ENCODE results near the gene QPCT. TPM values are rescaled to one million over a fixed set of nuclear protein-coding genes. Genes with fewer than 3 reads are reported as not detected.

Gene QPCT
- total RNA-seq, 1 experiment from 2014 or later: 4.2 TPM

DNA sequence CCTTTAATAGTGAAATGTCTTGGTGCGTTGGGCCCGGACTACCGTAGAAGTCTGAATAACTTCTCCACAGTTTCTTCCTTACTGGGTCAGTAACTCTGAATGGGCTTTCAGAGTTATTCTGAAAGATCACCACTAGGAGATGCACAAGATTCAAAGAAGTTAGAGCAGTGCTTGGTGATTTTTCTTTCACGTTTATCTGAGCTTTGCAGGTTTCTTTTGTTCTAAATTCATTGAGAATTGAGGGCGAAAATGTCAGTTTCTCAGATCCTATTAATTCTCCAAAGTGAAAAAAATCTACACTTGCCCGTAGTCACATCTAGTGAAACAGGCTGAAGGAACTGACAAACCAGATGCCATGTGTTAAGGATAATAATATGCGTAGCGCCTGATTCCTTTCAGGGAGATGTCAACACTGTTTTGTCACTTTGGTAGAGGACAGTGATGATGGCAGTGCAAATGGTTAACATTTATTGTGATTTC lies 70.1 kb downstream of the QPCT start:
- DNase-seq (ENCODE audit: low spot score): peak; percentile 70
- intact Hi-C loops (cut with micrococcal nuclease; ENCODE audit: unreplicated experiment): loop anchor here (1.0 to 2.0 kb wide), 2 partner anchors 418 to 462 kb away; no protein-coding TSS in a partner anchor
- CTCF ChIA-PET: interaction anchor here (0.6 to 2.6 kb wide), 14 partner anchors 121 to 662 kb away, joined by 3 to 59 read pairs (median 7); no protein-coding TSS in a partner anchor

DNA sequence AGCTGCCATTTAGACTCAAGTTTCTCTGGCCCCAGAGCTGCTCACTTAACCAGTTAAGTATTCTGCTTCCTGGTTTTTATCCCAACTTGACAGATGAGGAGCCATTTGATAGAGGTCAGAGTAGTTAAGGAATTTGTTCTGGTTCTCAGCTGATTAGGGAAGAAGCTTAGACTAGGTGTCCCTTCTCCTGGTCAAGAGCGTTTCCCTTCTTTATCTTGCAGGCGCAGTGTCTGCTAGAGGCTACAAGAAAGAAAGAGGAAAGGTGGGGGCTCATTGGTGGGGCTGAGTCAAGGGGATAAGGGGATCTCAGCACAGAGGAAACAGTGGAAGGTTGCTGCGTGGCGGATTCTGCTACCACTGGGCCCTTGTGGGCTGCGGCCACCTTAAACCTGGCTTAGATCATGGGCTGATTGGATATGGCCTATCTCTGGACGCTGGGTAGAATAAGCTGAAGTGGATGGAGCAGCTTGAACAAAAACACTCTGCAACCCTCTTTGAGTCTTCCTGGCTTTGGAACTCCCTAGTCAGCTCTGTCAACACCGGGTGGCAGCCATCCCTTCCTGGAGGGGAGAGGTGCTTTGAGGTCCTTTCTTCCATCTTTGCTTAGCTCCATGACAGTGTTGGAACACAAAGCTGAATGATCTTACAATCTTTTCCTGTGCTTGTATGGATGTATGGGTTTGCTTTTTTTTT lies 70.8 kb downstream of the QPCT start:
- H3K27ac ChIP-seq (ENCODE audit: low read depth, low read length, poor library complexity, severe bottlenecking): no peak overlapping the region
- no peaks in the 10 kb centered on the region for H3K36me3 ChIP-seq (ENCODE audit: insufficient read depth, low read length, poor library complexity, severe bottlenecking)
- BruUV-seq (replicated peaks): no TSS peak
- ChIA-PET CTCF (interaction anchor here (0.6 to 2.6 kb wide), 8 partner anchors 19 to 661 kb away, joined by 3 to 59 read pairs (median 6); no protein-coding TSS in a partner anchor), POLR2A (ENCODE audit: low non-redundant PET) (no interaction called here)
- no peak for TF ChIP-seq EZH2 (IDR thresholded peaks at IDR 0.05; ENCODE audit: borderline replicate concordance, low read depth, low read length, poor library complexity, severe bottlenecking)
- peak; percentile 29; the same call in 1 of the 2 replicates for TF ChIP-seq CTCF (conservative IDR thresholded peaks at IDR 0.05; ENCODE audit: low read depth, low read length)
- H3K4me3 ChIP-seq (ENCODE audit: low read depth, low read length, poor library complexity, severe bottlenecking): no peak overlapping the region
- no peaks in the 10 kb centered on the region for H3K9me3 ChIP-seq (ENCODE audit: low read depth, low read length, poor library complexity, severe bottlenecking)
- no peaks in the 10 kb centered on the region for H3K27me3 ChIP-seq (replicated peaks; ENCODE audit: insufficient read depth, low read depth, low read length, poor library complexity)
- DNase-seq (ENCODE audit: low spot score): peak; percentile 33
- intact Hi-C loops (cut with micrococcal nuclease; ENCODE audit: unreplicated experiment): loop anchor here (2.0 to 5.0 kb wide), 2 partner anchors 257 to 462 kb away; partner anchors contain the start of gene CDC42EP3
- H3K4me1 ChIP-seq (ENCODE audit: insufficient read depth, low read length, poor library complexity, severe bottlenecking): no peaks in the 10 kb centered on the region

More for the DNA sequence above, 70.1 kb downstream of the QPCT start:
- Histone ChIP-seq H3K27ac (ENCODE audit: low read depth, low read length, poor library complexity, severe bottlenecking) (no peak overlapping the region), H3K36me3 (ENCODE audit: insufficient read depth, low read length, poor library complexity, severe bottlenecking) (no peaks in the 10 kb centered on the region), H3K27me3 (replicated peaks; ENCODE audit: insufficient read depth, low read depth, low read length, poor library complexity) (no peaks in the 10 kb centered on the region), H3K4me3 (ENCODE audit: low read depth, low read length, poor library complexity, severe bottlenecking) (no peak overlapping the region), H3K4me1 (ENCODE audit: insufficient read depth, low read length, poor library complexity, severe bottlenecking) (no peaks in the 10 kb centered on the region), H3K9me3 (ENCODE audit: low read depth, low read length, poor library complexity, severe bottlenecking) (no peaks in the 10 kb centered on the region)
- TF ChIP-seq EZH2 (IDR thresholded peaks at IDR 0.05; ENCODE audit: borderline replicate concordance, low read depth, low read length, poor library complexity, severe bottlenecking) (no peak), CTCF (conservative IDR thresholded peaks at IDR 0.05; ENCODE audit: low read depth, low read length) (peak; percentile 84)
- BruUV-seq (replicated peaks): no TSS peak
- POLR2A ChIA-PET (ENCODE audit: low non-redundant PET): no interaction called here

- CTCF ChIA-PET: interaction anchor here (0.6 kb wide), 1 partner anchor 9 kb away, joined by 3 read pairs; no protein-coding TSS in a partner anchor
- POLR2A ChIA-PET (ENCODE audit: low non-redundant PET): no interaction called here
- DNase-seq (ENCODE audit: low spot score): no peak
- TF ChIP-seq CTCF (conservative IDR thresholded peaks at IDR 0.05; ENCODE audit: low read depth, low read length) (no peak), EZH2 (IDR thresholded peaks at IDR 0.05; ENCODE audit: borderline replicate concordance, low read depth, low read length, poor library complexity, severe bottlenecking) (no peak)
- Histone ChIP-seq H3K9me3 (ENCODE audit: low read depth, low read length, poor library complexity, severe bottlenecking) (no peaks in the 10 kb centered on the region), H3K4me1 (ENCODE audit: insufficient read depth, low read length, poor library complexity, severe bottlenecking) (no peaks in the 10 kb centered on the region), H3K4me3 (ENCODE audit: low read depth, low read length, poor library complexity, severe bottlenecking) (no peak overlapping the region), H3K36me3 (ENCODE audit: insufficient read depth, low read length, poor library complexity, severe bottlenecking) (no peaks in the 10 kb centered on the region), H3K27ac (ENCODE audit: low read depth, low read length, poor library complexity, severe bottlenecking) (no peak overlapping the region), H3K27me3 (replicated peaks; ENCODE audit: insufficient read depth, low read depth, low read length, poor library complexity) (no peaks in the 10 kb centered on the region)
- intact Hi-C loops (cut with micrococcal nuclease; ENCODE audit: unreplicated experiment): loop anchor here (5.0 kb wide), 1 partner anchor 255 kb away; the partner anchor contains the start of gene CDC42EP3
- no TSS peak for BruUV-seq (replicated peaks)
Observed at GRCh38 chr2:37417321-37417720, 72.9 kb downstream of the QPCT start.

All from A673 (cell line).